HG02973 (cell line): ENCODE data around the gene RFX1.
"Not testable (repeated sequence)": the region's sequence is repeated elsewhere in the genome, so short reads cannot be mapped to it uniquely, and the experiment has no call there.

Experiments
- ATAC-seq: cut with Tn5 transposase; IDR thresholded peaks from one replicate; pipeline ENCODE4 v1.9.1; 2021; ENCODE audit warnings: moderate library complexity; ENCODE audit not compliant: unreplicated experiment

Gene RFX1

GRCh38 chr19:13938301-13939064, 67.6 kb downstream of the RFX1 start, which contains the start of gene PODNL1:
Gene PODNL1, minus strand, starts transcription at chr19:13938417. Its CDS starts 236 bp downstream, at chr19:13938181.
- ATAC-seq, result no peak

GRCh38 chr19:13937479-13938300, 68.4 kb downstream of the RFX1 start:
- ATAC-seq, result no peak

GRCh38 chr19:13935765-13936510, 70.2 kb downstream of the RFX1 start:
- no peak for ATAC-seq

- ATAC-seq, result no peak
Observed at GRCh38 chr19:13934785-13935109, 71.4 kb downstream of the RFX1 start.

GRCh38 chr19:13932911-13933393, 73.2 kb downstream of the RFX1 start:
- ATAC-seq, result no peak

GRCh38 chr19:13932149-13932637, 73.9 kb downstream of the RFX1 start:
- ATAC-seq, result no peak

- no peak for ATAC-seq
Observed at GRCh38 chr19:13931391-13932148, 74.5 kb downstream of the RFX1 start.

GRCh38 chr19:13930402-13930801, 75.7 kb downstream of the RFX1 start:
- ATAC-seq, result no peak

- no peak for ATAC-seq
Observed at GRCh38 chr19:13929956-13930355, 76.2 kb downstream of the RFX1 start.

- ATAC-seq, result no peak
Observed at GRCh38 chr19:13929340-13929739, 76.8 kb downstream of the RFX1 start.

- no peak for ATAC-seq
Observed at GRCh38 chr19:13926715-13927114, 79.4 kb downstream of the RFX1 start.

GRCh38 chr19:13926010-13926409, 80.1 kb downstream of the RFX1 start:
- ATAC-seq, result no peak

GRCh38 chr19:13923194-13923987, 82.7 kb downstream of the RFX1 start:
- no peak for ATAC-seq

GRCh38 chr19:13922118-13922517, 84.0 kb downstream of the RFX1 start:
- ATAC-seq, result not testable (repeated sequence)

GRCh38 chr19:13920940-13921747, 85.0 kb downstream of the RFX1 start:
- ATAC-seq, result no peak

- no peak for ATAC-seq
Observed at GRCh38 chr19:13920524-13920923, 85.6 kb downstream of the RFX1 start.

- no peak for ATAC-seq
Observed at GRCh38 chr19:13918726-13919411, 87.3 kb downstream of the RFX1 start.

GRCh38 chr19:13917888-13918406, 88.2 kb downstream of the RFX1 start:
- ATAC-seq, result no peak
